Neural cell (in vitro differentiated cells): ENCODE results near the gene OR13J1. TPM values are rescaled to one million over a fixed set of nuclear protein-coding genes. Genes with fewer than 3 reads are reported as not detected.

Source experiments
- H2AFZ ChIP-seq: fragments of 200-600, 300-800 bp; sonication (generic), shearing (Covaris generic); 2 replicates; pipeline ENCODE4 v1.6.0; 2014; ENCODE audit warnings: low read depth, mild to moderate bottlenecking, antibody characterized with exemption, low read length, moderate library complexity
- H3F3A ChIP-seq: fragments of 200-600 bp; shearing (Covaris generic); 2 replicates; pipeline ENCODE4 v1.6.1; 2016; ENCODE audit warnings: mild to moderate bottlenecking, moderate library complexity, mixed read lengths, antibody characterized with exemption, low read length; ENCODE audit not compliant: insufficient read depth, poor library complexity, severe bottlenecking
- H3K27ac ChIP-seq: fragments of 200-600, 300-800 bp; sonication (generic), shearing (Covaris generic); 2 replicates; pipeline ENCODE4 v1.5.1; 2014; ENCODE audit warnings: mild to moderate bottlenecking, low read length, moderate library complexity
- H3K27me3 ChIP-seq: fragments of 300-800, 200-600 bp; sonication (generic), shearing (Covaris generic); 2 replicates; pipeline ENCODE4 v1.6.0; 2014; ENCODE audit warnings: mild to moderate bottlenecking, low read depth, low read length, moderate library complexity; ENCODE audit not compliant: insufficient read depth
- H3K36me3 ChIP-seq: fragments of 300-800, 200-600 bp; sonication (generic), shearing (Covaris generic); 2 replicates; pipeline ENCODE4 v1.5.1; 2014; ENCODE audit warnings: mild to moderate bottlenecking, antibody characterized with exemption, low read length, moderate library complexity; ENCODE audit not compliant: insufficient read depth
- H3K4me2 ChIP-seq: fragments of 300-800, 200-600 bp; sonication (generic), shearing (Covaris generic); 2 replicates; pipeline ENCODE4 v1.6.0; 2014; ENCODE audit warnings: mild to moderate bottlenecking, low read length
- H3K4me3 ChIP-seq: fragments of 300-800, 200-600 bp; sonication (generic), shearing (Covaris generic); 2 replicates; pipeline ENCODE4 v1.5.1; 2014; ENCODE audit warnings: mild to moderate bottlenecking, low read length, moderate library complexity
- H3K79me2 ChIP-seq: fragments of 200-600 bp; shearing (Covaris generic); replicated peaks from 2 replicates; pipeline ENCODE4 v1.6.0; 2014; ENCODE audit warnings: mild to moderate bottlenecking, low read length, moderate library complexity; ENCODE audit not compliant: insufficient read depth
- H3K9ac ChIP-seq: fragments of 300-800, 200-600 bp; sonication (generic), shearing (Covaris generic); 2 replicates; pipeline ENCODE4 v1.6.1; 2016; ENCODE audit warnings: mild to moderate bottlenecking, low read length, mixed read lengths
- H3K9me2 ChIP-seq: fragments of 200-600 bp; shearing (Covaris generic); 2 replicates; pipeline ENCODE4 v1.6.1; 2016; ENCODE audit warnings: mild to moderate bottlenecking, low read length, mixed read lengths; ENCODE audit not compliant: insufficient read depth
- H3K9me3 ChIP-seq: fragments of 200-600, 300-800 bp; sonication (generic), shearing (Covaris generic); 2 replicates; pipeline ENCODE4 v1.6.1; 2016; ENCODE audit warnings: mild to moderate bottlenecking, mixed run types, low read length, moderate library complexity, mixed read lengths
- H4K20me1 ChIP-seq: fragments of 200-600 bp; shearing (Covaris generic); 2 replicates; pipeline ENCODE4 v1.6.1; 2016; ENCODE audit warnings: mild to moderate bottlenecking, mixed run types; ENCODE audit not compliant: insufficient read depth
- CTCF ChIP-seq: fragments of 450-650 bp; IDR thresholded peaks from 2 replicates; pipeline ENCODE4 v1.5.1; 2014; ENCODE audit warnings: antibody characterized with exemption, mild to moderate bottlenecking, moderate library complexity; ENCODE audit not compliant: poor library complexity, severe bottlenecking
- EP300 ChIP-seq: fragments of 450-650 bp; conservative IDR thresholded peaks from 2 replicates; pipeline ENCODE4 v1.6.1; 2014; ENCODE audit warnings: antibody characterized with exemption, mild to moderate bottlenecking, moderate library complexity; ENCODE audit not compliant: poor library complexity, severe bottlenecking
- EZH2 ChIP-seq: fragments of 200-600, 300-800 bp; shearing (Covaris generic), sonication (generic); IDR thresholded peaks from 2 replicates; pipeline ENCODE4 v1.6.1; 2014; ENCODE audit warnings: antibody characterized with exemption, low read length, borderline replicate concordance, mild to moderate bottlenecking; ENCODE audit not compliant: insufficient read depth, poor library complexity, severe bottlenecking
- MXI1 ChIP-seq: fragments of 450-650 bp; conservative IDR thresholded peaks from 2 replicates; pipeline ENCODE4 v1.6.1; 2014; ENCODE audit warnings: antibody characterized with exemption, mild to moderate bottlenecking; ENCODE audit not compliant: poor library complexity, severe bottlenecking
- POLR2AphosphoS5 ChIP-seq: IDR thresholded peaks from 2 replicates; pipeline ENCODE4 v1.6.1; 2012
- RAD21 ChIP-seq: fragments of 450-650 bp; conservative IDR thresholded peaks from 2 replicates; pipeline ENCODE4 v1.6.1; 2014; ENCODE audit warnings: antibody characterized with exemption, mild to moderate bottlenecking, moderate library complexity
- REST ChIP-seq: IDR thresholded peaks from 2 replicates; pipeline ENCODE4 v1.6.1; 2012; ENCODE audit warnings: borderline replicate concordance
- SMC3 ChIP-seq: fragments of 450-650 bp; conservative IDR thresholded peaks from 2 replicates; pipeline ENCODE4 v1.6.1; 2014; ENCODE audit warnings: antibody characterized with exemption, mild to moderate bottlenecking, moderate library complexity; ENCODE audit not compliant: poor library complexity
- TAF1 ChIP-seq: IDR thresholded peaks from 2 replicates; pipeline ENCODE4 v1.6.1; 2012; ENCODE audit warnings: low read depth
- polyA plus RNA-seq: library from polyadenylated mRNA; depleted of rRNA; stranded (reverse); fragments of >200 nt; gene quantifications from 2 replicates; pipeline ENCODE4 v1.2.3, GENCODE V29; 2014

The OR13J1 gene
- polyA plus RNA-seq, 1 donor from 2014 or later = not detected

GRCh38 chr9:35859310-35859989 is 10.8 kb downstream of the OR13J1 start:
- Histone ChIP-seq H3K4me2 (no peak overlapping the region), H2AFZ (no peak overlapping the region), H3K79me2 (no peaks in the 10 kb centered on the region), H3K4me3 (no peak overlapping the region), H3K27ac (no peak overlapping the region), H3K9me2 (no peaks in the 10 kb centered on the region), H3K9ac (no peak overlapping the region), H3K36me3 (no peaks in the 10 kb centered on the region), H3K9me3 (no peaks in the 10 kb centered on the region), H3F3A (no peaks in the 10 kb centered on the region), H4K20me1 (no peaks in the 10 kb centered on the region), H3K27me3 (no peaks in the 10 kb centered on the region)
- no peak for TF ChIP-seq TAF1
- TF ChIP-seq EP300 = no peak
- no peak for TF ChIP-seq SMC3
- no peak for TF ChIP-seq CTCF
- TF ChIP-seq EZH2 = no peak
- no peak for TF ChIP-seq MXI1
- no peak for TF ChIP-seq REST
- TF ChIP-seq RAD21 = no peak
- TF ChIP-seq POLR2AphosphoS5 = no peak

GRCh38 chr9:35858458-35858857 is 11.7 kb downstream of the OR13J1 start:
- Histone ChIP-seq H3K9ac (no peak overlapping the region), H3K9me2 (no peaks in the 10 kb centered on the region), H3K27me3 (no peaks in the 10 kb centered on the region), H3F3A (no peaks in the 10 kb centered on the region), H3K36me3 (no peaks in the 10 kb centered on the region), H3K27ac (no peak overlapping the region), H3K4me3 (no peak overlapping the region), H3K9me3 (no peaks in the 10 kb centered on the region), H3K79me2 (no peaks in the 10 kb centered on the region), H4K20me1 (no peaks in the 10 kb centered on the region), H3K4me2 (no peak overlapping the region), H2AFZ (no peak overlapping the region)
- TF ChIP-seq EZH2 (no peak), POLR2AphosphoS5 (no peak), TAF1 (no peak)
